Measurements from ENCODE around the gene ELAVL1.

DNA sequence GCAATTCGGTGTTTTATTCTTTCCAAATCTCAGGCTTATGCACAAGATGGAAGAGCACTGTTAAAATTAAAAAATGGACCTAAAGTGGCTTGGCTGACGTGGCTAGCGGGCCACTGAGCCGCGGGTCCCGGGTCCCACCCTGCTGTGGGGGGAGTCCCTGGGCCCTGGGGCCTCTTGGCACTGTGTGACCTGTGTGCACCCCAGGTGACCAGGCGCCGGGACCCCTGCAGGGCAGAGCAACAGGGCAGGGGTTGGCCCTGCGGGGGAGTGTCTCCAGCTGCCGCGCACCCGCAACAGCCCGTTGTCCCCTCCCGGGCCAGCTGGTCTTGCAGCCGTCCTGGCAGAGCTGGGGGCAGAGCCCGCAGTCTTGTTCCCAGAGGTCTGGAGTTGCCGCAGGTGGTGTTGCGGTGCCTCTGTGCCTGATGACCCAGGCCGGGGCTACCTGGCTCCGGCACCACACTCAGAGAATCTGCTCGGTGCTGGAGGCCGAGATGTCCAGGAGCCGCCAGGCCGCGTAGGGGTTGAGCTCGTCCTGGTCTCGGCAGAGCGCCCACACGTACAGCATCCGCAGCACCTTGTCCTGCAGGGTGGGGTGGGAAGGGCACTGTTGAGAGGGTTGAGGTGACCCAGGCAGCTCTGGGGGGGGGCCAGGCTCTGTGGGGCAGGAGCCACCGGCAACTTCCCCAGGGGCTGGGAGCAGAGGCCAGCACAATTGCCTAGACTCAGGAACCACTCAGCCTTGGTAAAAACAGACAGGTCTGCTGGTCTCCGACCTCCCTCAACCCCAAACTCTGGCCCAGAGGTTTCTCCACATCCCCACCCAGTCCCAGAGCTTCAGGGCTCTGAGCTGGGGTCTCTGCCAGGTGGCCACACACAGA, 78.5 kb downstream of the ELAVL1 start:
- TF ChIP-seq ZNF274 (CRISPR knock-in tag; IDR thresholded peaks at IDR 0.05) (no peak), PHF21A (CRISPR knock-in tag; IDR thresholded peaks at IDR 0.05) (no peak), BRCA1 (CRISPR knock-in tag; IDR thresholded peaks at IDR 0.05) (no peak), RFX1 (IDR thresholded peaks at IDR 0.05) (no peak), ZNF749 (CRISPR knock-in tag; IDR thresholded peaks at IDR 0.05; ENCODE audit: borderline replicate concordance) (no peak), NR2F2 (IDR thresholded peaks at IDR 0.05; ENCODE audit: borderline replicate concordance, low read depth) (no peak), SP1 (IDR thresholded peaks at IDR 0.05) (no peak), SP1 (CRISPR knock-in tag; IDR thresholded peaks at IDR 0.05) (no peak), BCL6 (CRISPR knock-in tag; IDR thresholded peaks at IDR 0.05) (no peak)
- TF ChIP-seq, protein P1, sequence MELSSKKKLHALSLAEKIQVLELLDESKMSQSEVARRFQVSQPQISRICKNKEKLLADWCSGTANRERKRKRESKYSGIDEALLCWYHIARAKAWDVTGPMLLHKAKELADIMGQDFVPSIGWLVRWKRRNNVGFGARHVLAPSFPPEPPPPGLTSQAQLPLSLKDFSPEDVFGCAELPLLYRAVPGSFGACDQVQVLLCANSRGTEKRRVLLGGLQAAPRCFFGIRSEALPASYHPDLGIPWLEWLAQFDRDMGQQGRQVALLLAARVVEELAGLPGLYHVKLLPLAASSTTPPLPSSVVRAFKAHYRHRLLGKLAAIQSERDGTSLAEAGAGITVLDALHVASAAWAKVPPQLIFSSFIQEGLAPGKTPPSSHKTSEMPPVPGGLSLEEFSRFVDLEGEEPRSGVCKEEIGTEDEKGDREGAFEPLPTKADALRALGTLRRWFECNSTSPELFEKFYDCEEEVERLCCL (CRISPR knock-in tag; IDR thresholded peaks at IDR 0.05; ENCODE audit: borderline replicate concordance), result no peak
- TF ChIP-seq, protein P2, sequence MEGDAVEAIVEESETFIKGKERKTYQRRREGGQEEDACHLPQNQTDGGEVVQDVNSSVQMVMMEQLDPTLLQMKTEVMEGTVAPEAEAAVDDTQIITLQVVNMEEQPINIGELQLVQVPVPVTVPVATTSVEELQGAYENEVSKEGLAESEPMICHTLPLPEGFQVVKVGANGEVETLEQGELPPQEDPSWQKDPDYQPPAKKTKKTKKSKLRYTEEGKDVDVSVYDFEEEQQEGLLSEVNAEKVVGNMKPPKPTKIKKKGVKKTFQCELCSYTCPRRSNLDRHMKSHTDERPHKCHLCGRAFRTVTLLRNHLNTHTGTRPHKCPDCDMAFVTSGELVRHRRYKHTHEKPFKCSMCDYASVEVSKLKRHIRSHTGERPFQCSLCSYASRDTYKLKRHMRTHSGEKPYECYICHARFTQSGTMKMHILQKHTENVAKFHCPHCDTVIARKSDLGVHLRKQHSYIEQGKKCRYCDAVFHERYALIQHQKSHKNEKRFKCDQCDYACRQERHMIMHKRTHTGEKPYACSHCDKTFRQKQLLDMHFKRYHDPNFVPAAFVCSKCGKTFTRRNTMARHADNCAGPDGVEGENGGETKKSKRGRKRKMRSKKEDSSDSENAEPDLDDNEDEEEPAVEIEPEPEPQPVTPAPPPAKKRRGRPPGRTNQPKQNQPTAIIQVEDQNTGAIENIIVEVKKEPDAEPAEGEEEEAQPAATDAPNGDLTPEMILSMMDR (CRISPR knock-in tag; IDR thresholded peaks at IDR 0.05), result no peak
- TF ChIP-seq, protein P3, sequence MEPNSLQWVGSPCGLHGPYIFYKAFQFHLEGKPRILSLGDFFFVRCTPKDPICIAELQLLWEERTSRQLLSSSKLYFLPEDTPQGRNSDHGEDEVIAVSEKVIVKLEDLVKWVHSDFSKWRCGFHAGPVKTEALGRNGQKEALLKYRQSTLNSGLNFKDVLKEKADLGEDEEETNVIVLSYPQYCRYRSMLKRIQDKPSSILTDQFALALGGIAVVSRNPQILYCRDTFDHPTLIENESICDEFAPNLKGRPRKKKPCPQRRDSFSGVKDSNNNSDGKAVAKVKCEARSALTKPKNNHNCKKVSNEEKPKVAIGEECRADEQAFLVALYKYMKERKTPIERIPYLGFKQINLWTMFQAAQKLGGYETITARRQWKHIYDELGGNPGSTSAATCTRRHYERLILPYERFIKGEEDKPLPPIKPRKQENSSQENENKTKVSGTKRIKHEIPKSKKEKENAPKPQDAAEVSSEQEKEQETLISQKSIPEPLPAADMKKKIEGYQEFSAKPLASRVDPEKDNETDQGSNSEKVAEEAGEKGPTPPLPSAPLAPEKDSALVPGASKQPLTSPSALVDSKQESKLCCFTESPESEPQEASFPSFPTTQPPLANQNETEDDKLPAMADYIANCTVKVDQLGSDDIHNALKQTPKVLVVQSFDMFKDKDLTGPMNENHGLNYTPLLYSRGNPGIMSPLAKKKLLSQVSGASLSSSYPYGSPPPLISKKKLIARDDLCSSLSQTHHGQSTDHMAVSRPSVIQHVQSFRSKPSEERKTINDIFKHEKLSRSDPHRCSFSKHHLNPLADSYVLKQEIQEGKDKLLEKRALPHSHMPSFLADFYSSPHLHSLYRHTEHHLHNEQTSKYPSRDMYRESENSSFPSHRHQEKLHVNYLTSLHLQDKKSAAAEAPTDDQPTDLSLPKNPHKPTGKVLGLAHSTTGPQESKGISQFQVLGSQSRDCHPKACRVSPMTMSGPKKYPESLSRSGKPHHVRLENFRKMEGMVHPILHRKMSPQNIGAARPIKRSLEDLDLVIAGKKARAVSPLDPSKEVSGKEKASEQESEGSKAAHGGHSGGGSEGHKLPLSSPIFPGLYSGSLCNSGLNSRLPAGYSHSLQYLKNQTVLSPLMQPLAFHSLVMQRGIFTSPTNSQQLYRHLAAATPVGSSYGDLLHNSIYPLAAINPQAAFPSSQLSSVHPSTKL (CRISPR knock-in tag; IDR thresholded peaks at IDR 0.05), result no peak
- TF ChIP-seq, protein P4, sequence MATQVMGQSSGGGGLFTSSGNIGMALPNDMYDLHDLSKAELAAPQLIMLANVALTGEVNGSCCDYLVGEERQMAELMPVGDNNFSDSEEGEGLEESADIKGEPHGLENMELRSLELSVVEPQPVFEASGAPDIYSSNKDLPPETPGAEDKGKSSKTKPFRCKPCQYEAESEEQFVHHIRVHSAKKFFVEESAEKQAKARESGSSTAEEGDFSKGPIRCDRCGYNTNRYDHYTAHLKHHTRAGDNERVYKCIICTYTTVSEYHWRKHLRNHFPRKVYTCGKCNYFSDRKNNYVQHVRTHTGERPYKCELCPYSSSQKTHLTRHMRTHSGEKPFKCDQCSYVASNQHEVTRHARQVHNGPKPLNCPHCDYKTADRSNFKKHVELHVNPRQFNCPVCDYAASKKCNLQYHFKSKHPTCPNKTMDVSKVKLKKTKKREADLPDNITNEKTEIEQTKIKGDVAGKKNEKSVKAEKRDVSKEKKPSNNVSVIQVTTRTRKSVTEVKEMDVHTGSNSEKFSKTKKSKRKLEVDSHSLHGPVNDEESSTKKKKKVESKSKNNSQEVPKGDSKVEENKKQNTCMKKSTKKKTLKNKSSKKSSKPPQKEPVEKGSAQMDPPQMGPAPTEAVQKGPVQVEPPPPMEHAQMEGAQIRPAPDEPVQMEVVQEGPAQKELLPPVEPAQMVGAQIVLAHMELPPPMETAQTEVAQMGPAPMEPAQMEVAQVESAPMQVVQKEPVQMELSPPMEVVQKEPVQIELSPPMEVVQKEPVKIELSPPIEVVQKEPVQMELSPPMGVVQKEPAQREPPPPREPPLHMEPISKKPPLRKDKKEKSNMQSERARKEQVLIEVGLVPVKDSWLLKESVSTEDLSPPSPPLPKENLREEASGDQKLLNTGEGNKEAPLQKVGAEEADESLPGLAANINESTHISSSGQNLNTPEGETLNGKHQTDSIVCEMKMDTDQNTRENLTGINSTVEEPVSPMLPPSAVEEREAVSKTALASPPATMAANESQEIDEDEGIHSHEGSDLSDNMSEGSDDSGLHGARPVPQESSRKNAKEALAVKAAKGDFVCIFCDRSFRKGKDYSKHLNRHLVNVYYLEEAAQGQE (IDR thresholded peaks at IDR 0.05; ENCODE audit: borderline replicate concordance in 1 of 2, low read depth in 1 of 2, low read length in 2 of 2), result no peak
- TF ChIP-seq, protein P5, sequence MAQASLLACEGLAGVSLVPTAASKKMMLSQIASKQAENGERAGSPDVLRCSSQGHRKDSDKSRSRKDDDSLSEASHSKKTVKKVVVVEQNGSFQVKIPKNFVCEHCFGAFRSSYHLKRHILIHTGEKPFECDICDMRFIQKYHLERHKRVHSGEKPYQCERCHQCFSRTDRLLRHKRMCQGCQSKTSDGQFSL (CRISPR knock-in tag; IDR thresholded peaks at IDR 0.05), result no peak
- TF ChIP-seq, protein P6, sequence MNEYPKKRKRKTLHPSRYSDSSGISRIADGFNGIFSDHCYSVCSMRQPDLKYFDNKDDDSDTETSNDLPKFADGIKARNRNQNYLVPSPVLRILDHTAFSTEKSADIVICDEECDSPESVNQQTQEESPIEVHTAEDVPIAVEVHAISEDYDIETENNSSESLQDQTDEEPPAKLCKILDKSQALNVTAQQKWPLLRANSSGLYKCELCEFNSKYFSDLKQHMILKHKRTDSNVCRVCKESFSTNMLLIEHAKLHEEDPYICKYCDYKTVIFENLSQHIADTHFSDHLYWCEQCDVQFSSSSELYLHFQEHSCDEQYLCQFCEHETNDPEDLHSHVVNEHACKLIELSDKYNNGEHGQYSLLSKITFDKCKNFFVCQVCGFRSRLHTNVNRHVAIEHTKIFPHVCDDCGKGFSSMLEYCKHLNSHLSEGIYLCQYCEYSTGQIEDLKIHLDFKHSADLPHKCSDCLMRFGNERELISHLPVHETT (CRISPR knock-in tag; conservative IDR thresholded peaks at IDR 0.05), result no peak
